Psoas muscle (tissue), 8 donors: ENCODE measurements around the gene PCDHGB5. TPM values are rescaled to one million over a fixed set of nuclear protein-coding genes. Genes with fewer than 3 reads are reported as not detected.

Source experiments
- ATAC-seq, 4 donors: fragments of 200-7000 bp; cut with Tn5 transposase; one replicate each; pipeline ENCODE4 v1.9.1; 2020; ENCODE audit warnings: moderate library complexity in 3 of 4, mild to moderate bottlenecking in 2 of 4
- DNase-seq, 2 donors: peaks; one replicate each; pipeline ENCODE4 v3.0.0-alpha.2; 2020
- H3K27ac ChIP-seq: fragments of 200-600 bp; one replicate; pipeline ENCODE4 v1.8.0; 2022
- H3K27me3 ChIP-seq, 3 donors: fragments of 200-600 bp in 1 of 3; one replicate each; pipeline versions ENCODE4 v1.6.1 to v1.8.0; 2013 to 2022; ENCODE audit warnings: low read length in 2 of 3, mild to moderate bottlenecking in 2 of 3, moderate library complexity in 1 of 3; ENCODE audit not compliant: insufficient read depth in 3 of 3
- H3K36me3 ChIP-seq, 2 donors: fragments of 200-600 bp in 1 of 2; one replicate each; pipeline versions ENCODE4 v1.6.1 to v1.8.0; 2013 to 2022; ENCODE audit warnings: low read depth in 1 of 2, mild to moderate bottlenecking in 1 of 2, moderate library complexity in 1 of 2; ENCODE audit not compliant: insufficient read depth in 1 of 2
- H3K4me1 ChIP-seq: fragments of 200-600 bp; one replicate; pipeline ENCODE4 v1.8.0; 2022
- H3K4me3 ChIP-seq: fragments of 200-600 bp; one replicate; pipeline ENCODE4 v1.8.0; 2022; ENCODE audit warnings: mild to moderate bottlenecking
- H3K9me3 ChIP-seq: fragments of 200-600 bp; one replicate; pipeline ENCODE4 v1.8.0; 2022
- WGBS, 3 donors: extraction: QIAGEN DNeasy Blood & Tissue Kit; methylation state at CpG; one replicate each; pipeline versions ENCODE4 v1.1.6 to v1.1.7; 2013; 5-methylcytosine and 5-hydroxymethylcytosine counted together
- intact Hi-C, 2 donors: fragments of 100-400 bp; cut with DNase I; formaldehyde crosslinking; loops; one replicate each; pipeline versions ENCODE4 v1.11.0 to v1.14.2; 2022
- polyA plus RNA-seq, 3 donors: library from polyadenylated mRNA; stranded (reverse); fragments of 200-250 nt; gene quantifications; one replicate each; pipeline ENCODE4 v1.2.3, GENCODE V29; 2013
- total RNA-seq, 4 donors: library from RNA; stranded (reverse); fragmentation: NEBNext Ultra II Directional in 2 of 4; extraction: Animal tissue kit (Norgen Biotek cat#: 25700) in 2 of 4; gene quantifications; one replicate each; pipeline versions ENCODE4 v1.2.1 to v1.2.4, GENCODE V29; 2021 to 2023
- TF ChIP-seq, protein P1 (sequence below): fragments of 200-600 bp; IDR thresholded peaks from one replicate; pipeline ENCODE4 v1.8.0; 2022; ENCODE audit warnings: antibody characterized with exemption
- donor health status: healthy with polysubstance abuse.
- donor health status: DM: no; HTN: no; CAD: no; lungs with moderate emphysema.
- donor health status: Bipolar disorder and iron deficiency.
- donor health status: healthy.
- donor health status: DM: yes; HTN: yes; CAD: no.
- donor health status: DM: no; HTN: no; CAD: no.
- donor health status: DM: no; HTN: no; CAD: no.
- donor health status: DM: yes; HTN: yes; CAD: no.

Gene PCDHGB5
- total and polyA plus RNA-seq, 7 donors: 0.61 to 5.1 (median 2.7) TPM

DNA sequence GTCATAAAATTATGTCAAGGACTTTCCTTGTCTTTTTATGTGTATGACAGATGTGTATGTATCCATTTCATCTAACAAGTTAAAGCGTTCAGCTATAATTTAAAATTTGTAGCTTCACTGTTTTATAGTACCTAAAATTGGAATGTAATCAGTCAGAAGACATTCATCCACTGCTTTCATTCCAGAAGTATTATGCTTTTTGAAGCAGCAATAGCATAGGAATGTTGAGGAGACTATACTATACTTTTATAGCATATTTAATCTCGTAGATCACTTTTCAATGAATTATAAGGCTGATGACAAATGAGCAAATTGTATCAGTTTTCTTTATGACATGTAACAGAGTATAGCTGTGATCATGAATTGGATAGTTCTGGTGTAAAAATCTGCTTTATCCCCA is 39.5 kb downstream of the PCDHGB5 start:
- no peaks in the 10 kb centered on the region for H3K36me3 ChIP-seq
- TF ChIP-seq, protein P1, sequence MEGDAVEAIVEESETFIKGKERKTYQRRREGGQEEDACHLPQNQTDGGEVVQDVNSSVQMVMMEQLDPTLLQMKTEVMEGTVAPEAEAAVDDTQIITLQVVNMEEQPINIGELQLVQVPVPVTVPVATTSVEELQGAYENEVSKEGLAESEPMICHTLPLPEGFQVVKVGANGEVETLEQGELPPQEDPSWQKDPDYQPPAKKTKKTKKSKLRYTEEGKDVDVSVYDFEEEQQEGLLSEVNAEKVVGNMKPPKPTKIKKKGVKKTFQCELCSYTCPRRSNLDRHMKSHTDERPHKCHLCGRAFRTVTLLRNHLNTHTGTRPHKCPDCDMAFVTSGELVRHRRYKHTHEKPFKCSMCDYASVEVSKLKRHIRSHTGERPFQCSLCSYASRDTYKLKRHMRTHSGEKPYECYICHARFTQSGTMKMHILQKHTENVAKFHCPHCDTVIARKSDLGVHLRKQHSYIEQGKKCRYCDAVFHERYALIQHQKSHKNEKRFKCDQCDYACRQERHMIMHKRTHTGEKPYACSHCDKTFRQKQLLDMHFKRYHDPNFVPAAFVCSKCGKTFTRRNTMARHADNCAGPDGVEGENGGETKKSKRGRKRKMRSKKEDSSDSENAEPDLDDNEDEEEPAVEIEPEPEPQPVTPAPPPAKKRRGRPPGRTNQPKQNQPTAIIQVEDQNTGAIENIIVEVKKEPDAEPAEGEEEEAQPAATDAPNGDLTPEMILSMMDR: no peak
- H3K4me3 ChIP-seq: no peak overlapping the region
- H3K4me1 ChIP-seq: no peaks in the 10 kb centered on the region
- H3K27me3 ChIP-seq: peaks cover 0 to 5% (median 1%) of the 10 kb centered on the region in 3 donors
- no peak for ATAC-seq
- intact Hi-C loops: no loop called here
- WGBS, 3 donors: 87 to 96% (median 95%) methylated on average over 2 of the region's 2 CpGs
- H3K27ac ChIP-seq: no peak overlapping the region
- DNase-seq: no peak
- peaks cover 1% of the 10 kb centered on the region for H3K9me3 ChIP-seq

DNA sequence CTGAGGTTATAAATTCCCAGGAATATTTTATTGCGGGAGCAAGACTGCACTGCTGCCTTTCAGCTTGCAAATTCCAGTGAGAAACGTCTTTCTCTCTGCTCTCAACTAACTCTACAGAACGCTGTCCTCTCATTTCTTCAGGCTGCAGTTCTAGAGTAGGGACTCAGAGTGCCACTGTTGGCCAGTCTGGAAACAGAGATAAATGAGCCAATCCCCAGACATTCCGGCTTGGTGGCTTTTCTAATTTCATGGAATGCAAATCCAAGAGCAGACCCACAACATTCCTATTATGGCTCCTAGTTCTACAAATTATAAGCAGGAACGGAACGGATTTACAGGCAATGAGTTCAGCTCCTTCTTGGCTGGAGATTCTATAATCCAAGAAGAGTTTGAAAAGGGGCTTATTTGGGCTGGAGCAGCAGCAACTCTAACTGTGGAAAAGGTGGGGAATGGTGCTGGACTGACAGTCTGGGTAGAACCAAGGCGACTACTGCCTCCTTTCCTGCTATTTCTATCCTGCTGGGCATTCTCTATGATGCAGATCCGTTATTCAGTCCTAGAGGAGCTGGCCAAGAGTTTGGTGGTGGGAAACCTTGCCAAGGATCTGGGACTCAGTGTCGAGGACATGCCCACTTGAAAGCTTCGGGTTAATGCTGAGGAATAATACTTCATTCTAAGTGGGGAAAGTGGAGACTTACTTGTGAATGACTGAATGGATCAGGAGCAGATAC is 41.8 kb downstream of the PCDHGB5 start:
- Histone ChIP-seq H3K4me1 (no peaks in the 10 kb centered on the region), H3K9me3 (no peaks in the 10 kb centered on the region), H3K4me3 (no peak overlapping the region), H3K27me3 (no peaks in the 10 kb centered on the region), H3K36me3 (no peaks in the 10 kb centered on the region), H3K27ac (no peak overlapping the region)
- 60 to 74% (median 67%) methylated on average over 10 of the region's 10 CpGs for WGBS, 3 donors
- ATAC-seq: peak in 2 of 4 donors; percentile 35
- intact Hi-C loops: no loop called here
- DNase-seq: no peak
- TF ChIP-seq, protein P1: no peak

DNA sequence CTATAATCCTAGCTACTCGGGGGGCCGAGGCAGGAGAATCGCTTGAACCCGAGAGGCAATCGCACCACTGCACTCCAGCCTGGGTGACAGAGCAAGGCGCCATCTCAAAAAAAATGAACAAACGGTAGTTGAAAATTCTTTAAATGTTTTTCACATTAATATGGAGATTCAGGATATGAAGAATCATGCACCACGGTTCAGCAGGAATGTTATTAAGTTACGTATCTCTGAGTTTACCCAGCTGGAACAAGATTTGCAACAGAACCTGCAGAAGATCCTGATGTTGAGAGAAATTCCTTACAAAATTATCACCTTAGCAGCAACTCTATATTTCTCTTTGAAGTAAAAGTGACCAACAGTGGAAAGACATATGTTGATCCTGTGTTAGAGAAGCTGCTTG is 42.6 kb downstream of the PCDHGB5 start:
- intact Hi-C loops: no loop called here

DNA sequence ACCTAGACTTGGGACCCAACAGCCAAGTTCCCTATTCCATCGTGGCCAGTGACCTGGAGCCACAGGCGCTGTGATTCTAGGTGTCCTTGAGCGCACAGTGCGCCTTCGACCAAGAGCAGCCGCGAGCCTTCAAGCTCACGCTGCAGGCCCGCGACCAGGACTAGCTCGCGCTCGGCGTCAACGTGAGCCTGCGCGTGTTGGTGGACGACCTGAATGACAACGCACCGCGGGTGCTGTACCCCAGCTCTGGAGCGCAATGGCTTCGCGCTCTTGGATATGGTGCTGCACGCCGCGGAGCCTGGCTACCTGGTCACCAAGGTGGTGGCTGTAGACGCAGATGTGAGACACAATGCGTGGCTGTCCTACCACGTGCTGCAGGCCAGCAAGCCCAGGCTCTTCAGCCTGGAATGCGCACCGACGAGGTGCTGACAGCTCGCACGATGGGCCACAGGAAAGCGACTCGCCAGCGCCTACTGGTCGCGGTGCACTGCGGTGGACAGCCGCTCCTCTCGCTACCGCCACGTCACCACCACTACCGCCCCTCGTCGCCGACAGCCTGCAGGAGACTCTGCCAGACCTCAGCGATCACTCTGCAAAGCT is 43.9 kb downstream of the PCDHGB5 start:
- Histone ChIP-seq H3K4me1 (no peaks in the 10 kb centered on the region), H3K27me3 (no peaks in the 10 kb centered on the region), H3K27ac (no peak overlapping the region), H3K36me3 (no peaks in the 10 kb centered on the region), H3K4me3 (no peak overlapping the region), H3K9me3 (no peaks in the 10 kb centered on the region)
- WGBS, 3 donors: 58 to 64% (median 59%) methylated on average over 50 of the region's 50 CpGs
- ATAC-seq: no peak
- TF ChIP-seq, protein P1: no peak
- no peak for DNase-seq
- intact Hi-C loops: no loop called here

More for the DNA sequence above, 42.6 kb downstream of the PCDHGB5 start:
- Histone ChIP-seq H3K36me3 (no peaks in the 10 kb centered on the region), H3K4me3 (no peak overlapping the region), H3K27me3 (no peaks in the 10 kb centered on the region), H3K27ac (no peak overlapping the region), H3K9me3 (no peaks in the 10 kb centered on the region), H3K4me1 (no peaks in the 10 kb centered on the region)
- TF ChIP-seq, protein P1: no peak
- WGBS, 3 donors: 94 to 96% (median 95%) methylated on average over 9 of the region's 9 CpGs
- DNase-seq (no peak), ATAC-seq (no peak)

Other genes starting within 250 kb of the PCDHGB5 start
Only the 30 nearest of the 37 such genes appear.
- under 1 TPM in 3 of 4 donors, not detected in 1; 0.15 to 0.58 (median 0.20) TPM for gene PCDHB9, start 210.8 kb upstream of the PCDHGB5 start, total RNA-seq
- under 1 TPM; 0.09 to 0.15 (median 0.13) TPM for gene PCDHB9, start 210.8 kb upstream of the PCDHGB5 start, polyA plus RNA-seq
- gene PCDHB10, start 205.6 kb upstream of the PCDHGB5 start, total RNA-seq: under 1 TPM; 0.26 to 0.29 (median 0.26) TPM
- gene PCDHB10, start 205.6 kb upstream of the PCDHGB5 start, polyA plus RNA-seq: under 1 TPM; 0.13 to 0.17 (median 0.14) TPM
- gene PCDHB11, start 198.3 kb upstream of the PCDHGB5 start, total RNA-seq: 1 to 10 TPM in 2 of 4 donors, under 1 TPM in 2; 0.86 to 1.8 (median 1.1) TPM
- gene PCDHB11, start 198.3 kb upstream of the PCDHGB5 start, polyA plus RNA-seq: under 1 TPM; 0.08 to 0.13 (median 0.13) TPM
- under 1 TPM; 0.44 to 0.96 (median 0.83) TPM for gene PCDHB12, start 189.2 kb upstream of the PCDHGB5 start, total RNA-seq
- under 1 TPM; 0.10 to 0.21 (median 0.21) TPM for gene PCDHB12, start 189.2 kb upstream of the PCDHGB5 start, polyA plus RNA-seq
- under 1 TPM; 0.44 to 0.81 (median 0.62) TPM for gene PCDHB13, start 184.0 kb upstream of the PCDHGB5 start, total RNA-seq
- gene PCDHB13, start 184.0 kb upstream of the PCDHGB5 start, polyA plus RNA-seq: under 1 TPM; 0.06 to 0.26 (median 0.18) TPM
- under 1 TPM; 0.48 to 0.75 (median 0.50) TPM for gene PCDHB14, start 174.6 kb upstream of the PCDHGB5 start, total RNA-seq
- under 1 TPM; 0.20 to 0.51 (median 0.32) TPM for gene PCDHB14, start 174.6 kb upstream of the PCDHGB5 start, polyA plus RNA-seq
- 1 to 10 TPM in 2 of 4 donors, under 1 TPM in 2; 0.50 to 2.5 (median 0.91) TPM for gene PCDHB15, start 152.6 kb upstream of the PCDHGB5 start, total RNA-seq
- gene PCDHB15, start 152.6 kb upstream of the PCDHGB5 start, polyA plus RNA-seq: under 1 TPM; 0.44 to 0.58 (median 0.45) TPM
- under 1 TPM in 2 of 4 donors, not detected in 2; 0.19 to 0.32 TPM for gene SLC25A2, start 93.9 kb upstream of the PCDHGB5 start, total RNA-seq
- under 1 TPM in 1 of 3 donors, not detected in 2; 0.04 TPM for gene SLC25A2, start 93.9 kb upstream of the PCDHGB5 start, polyA plus RNA-seq
- 100 to 1,000 TPM in 2 of 4 donors, 10 to 100 TPM in 2; 92.9 to 139 (median 117) TPM for gene TAF7, start 77.2 kb upstream of the PCDHGB5 start, total RNA-seq
- gene TAF7, start 77.2 kb upstream of the PCDHGB5 start, polyA plus RNA-seq: 100 to 1,000 TPM; 112 to 249 (median 139) TPM
- gene PCDHGA1, start 67.4 kb upstream of the PCDHGB5 start, total RNA-seq: 1 to 10 TPM in 1 of 4 donors, under 1 TPM in 3; 0.51 to 1.4 (median 0.65) TPM
- 1 to 10 TPM in 1 of 3 donors, under 1 TPM in 2; 0.27 to 2.1 (median 0.56) TPM for gene PCDHGA1, start 67.4 kb upstream of the PCDHGB5 start, polyA plus RNA-seq
- gene PCDHGA2, start 59.2 kb upstream of the PCDHGB5 start, total RNA-seq: 1 to 10 TPM; 1.2 to 1.8 (median 1.6) TPM
- 1 to 10 TPM in 1 of 3 donors, under 1 TPM in 2; 0.22 to 1.1 (median 0.25) TPM for gene PCDHGA2, start 59.2 kb upstream of the PCDHGB5 start, polyA plus RNA-seq
- 1 to 10 TPM in 3 of 4 donors, under 1 TPM in 1; 0.97 to 2.4 (median 1.7) TPM for gene PCDHGA3, start 54.1 kb upstream of the PCDHGB5 start, total RNA-seq
- under 1 TPM; 0.33 to 0.67 (median 0.34) TPM for gene PCDHGA3, start 54.1 kb upstream of the PCDHGB5 start, polyA plus RNA-seq
- 1 to 10 TPM in 2 of 4 donors, under 1 TPM in 2; 0.71 to 1.8 (median 1.2) TPM for gene PCDHGB1, start 47.8 kb upstream of the PCDHGB5 start, total RNA-seq
- under 1 TPM; 0.08 to 0.22 (median 0.12) TPM for gene PCDHGB1, start 47.8 kb upstream of the PCDHGB5 start, polyA plus RNA-seq
- 1 to 10 TPM in 3 of 4 donors, under 1 TPM in 1; 0.84 to 2.4 (median 2.2) TPM for gene PCDHGA4, start 42.9 kb upstream of the PCDHGB5 start, total RNA-seq
- under 1 TPM; 0.14 to 0.47 (median 0.40) TPM for gene PCDHGA4, start 42.9 kb upstream of the PCDHGB5 start, polyA plus RNA-seq
- 1 to 10 TPM; 1.2 to 2.4 (median 1.9) TPM for gene PCDHGB2, start 38.0 kb upstream of the PCDHGB5 start, total RNA-seq
- gene PCDHGB2, start 38.0 kb upstream of the PCDHGB5 start, polyA plus RNA-seq: under 1 TPM; 0.10 to 0.67 (median 0.65) TPM
- gene PCDHGA5, start 33.8 kb upstream of the PCDHGB5 start, total RNA-seq: 1 to 10 TPM in 2 of 4 donors, under 1 TPM in 2; 0.84 to 2.0 (median 1.2) TPM
- under 1 TPM; 0.07 to 0.38 (median 0.35) TPM for gene PCDHGA5, start 33.8 kb upstream of the PCDHGB5 start, polyA plus RNA-seq
- gene PCDHGB3, start 27.7 kb upstream of the PCDHGB5 start, total RNA-seq: 1 to 10 TPM in 3 of 4 donors, under 1 TPM in 1; 0.92 to 2.0 (median 1.2) TPM
- gene PCDHGB3, start 27.7 kb upstream of the PCDHGB5 start, polyA plus RNA-seq: under 1 TPM; 0.17 to 0.44 (median 0.35) TPM
- 1 to 10 TPM; 1.3 to 2.5 (median 1.8) TPM for gene PCDHGA6, start 24.1 kb upstream of the PCDHGB5 start, total RNA-seq
- gene PCDHGA6, start 24.1 kb upstream of the PCDHGB5 start, polyA plus RNA-seq: under 1 TPM; 0.03 to 0.72 (median 0.57) TPM
- gene PCDHGA7, start 15.2 kb upstream of the PCDHGB5 start, total RNA-seq: 1 to 10 TPM in 2 of 4 donors, under 1 TPM in 2; 0.97 to 2.2 (median 1.1) TPM
- under 1 TPM; 0.07 to 0.35 (median 0.35) TPM for gene PCDHGA7, start 15.2 kb upstream of the PCDHGB5 start, polyA plus RNA-seq
- gene PCDHGB4, start 10.2 kb upstream of the PCDHGB5 start, total RNA-seq: 1 to 10 TPM in 3 of 4 donors, under 1 TPM in 1; 0.99 to 3.0 (median 2.0) TPM
- under 1 TPM; 0.24 to 0.52 (median 0.49) TPM for gene PCDHGB4, start 10.2 kb upstream of the PCDHGB5 start, polyA plus RNA-seq
- gene PCDHGA8, start 5.3 kb upstream of the PCDHGB5 start, total RNA-seq: 1 to 10 TPM in 3 of 4 donors, under 1 TPM in 1; 0.82 to 1.6 (median 1.3) TPM
- gene PCDHGA8, start 5.3 kb upstream of the PCDHGB5 start, polyA plus RNA-seq: under 1 TPM; 0.04 to 0.30 (median 0.26) TPM
- 1 to 10 TPM; 1.5 to 3.5 (median 1.9) TPM for gene PCDHGA9, start 4.8 kb downstream of the PCDHGB5 start, total RNA-seq
- under 1 TPM; 0.11 to 0.42 (median 0.36) TPM for gene PCDHGA9, start 4.8 kb downstream of the PCDHGB5 start, polyA plus RNA-seq
- 1 to 10 TPM; 2.0 to 4.1 (median 2.9) TPM for gene PCDHGB6, start 10.1 kb downstream of the PCDHGB5 start, total RNA-seq
- gene PCDHGB6, start 10.1 kb downstream of the PCDHGB5 start, polyA plus RNA-seq: under 1 TPM; 0.46 to 0.83 (median 0.82) TPM
- 1 to 10 TPM in 3 of 4 donors, under 1 TPM in 1; 0.86 to 3.9 (median 2.8) TPM for gene PCDHGA10, start 15.0 kb downstream of the PCDHGB5 start, total RNA-seq
- gene PCDHGA10, start 15.0 kb downstream of the PCDHGB5 start, polyA plus RNA-seq: under 1 TPM; 0.27 to 0.56 (median 0.39) TPM
- gene PCDHGB7, start 19.7 kb downstream of the PCDHGB5 start, total RNA-seq: 1 to 10 TPM; 3.8 to 7.2 (median 5.7) TPM
- 1 to 10 TPM in 1 of 3 donors, under 1 TPM in 2; 0.70 to 1.1 (median 0.90) TPM for gene PCDHGB7, start 19.7 kb downstream of the PCDHGB5 start, polyA plus RNA-seq
- gene PCDHGA11, start 23.1 kb downstream of the PCDHGB5 start, total RNA-seq: 1 to 10 TPM in 3 of 4 donors, under 1 TPM in 1; 0.94 to 4.4 (median 2.9) TPM
- under 1 TPM; 0.21 to 0.72 (median 0.45) TPM for gene PCDHGA11, start 23.1 kb downstream of the PCDHGB5 start, polyA plus RNA-seq
- 1 to 10 TPM; 2.6 to 6.9 (median 3.6) TPM for gene PCDHGA12, start 32.6 kb downstream of the PCDHGB5 start, total RNA-seq
- under 1 TPM; 0.38 to 0.56 (median 0.39) TPM for gene PCDHGA12, start 32.6 kb downstream of the PCDHGB5 start, polyA plus RNA-seq
- gene PCDHGC3, start 78.0 kb downstream of the PCDHGB5 start, total RNA-seq: 10 to 100 TPM in 3 of 4 donors, 1 to 10 TPM in 1; 7.3 to 25.2 (median 14.2) TPM
- gene PCDHGC3, start 78.0 kb downstream of the PCDHGB5 start, polyA plus RNA-seq: 10 to 100 TPM in 1 of 3 donors, 1 to 10 TPM in 2; 8.6 to 22.3 (median 9.0) TPM
- gene PCDHGC4, start 87.1 kb downstream of the PCDHGB5 start, total RNA-seq: 1 to 10 TPM in 1 of 4 donors, under 1 TPM in 3; 0.36 to 1.2 (median 0.65) TPM
- gene PCDHGC4, start 87.1 kb downstream of the PCDHGB5 start, polyA plus RNA-seq: under 1 TPM in 2 of 3 donors, not detected in 1; 0.06 to 0.18 TPM
- gene PCDHGC5, start 91.1 kb downstream of the PCDHGB5 start, total RNA-seq: 1 to 10 TPM in 1 of 4 donors, under 1 TPM in 3; 0.49 to 1.2 (median 0.65) TPM
- under 1 TPM in 2 of 3 donors, not detected in 1; 0.08 to 0.95 TPM for gene PCDHGC5, start 91.1 kb downstream of the PCDHGB5 start, polyA plus RNA-seq